Large intestine (tissue), 3 donors: ENCODE results near the gene CSNK1G2. TPM values are rescaled to one million over a fixed set of nuclear protein-coding genes. Genes with fewer than 3 reads are reported as not detected.

ENCODE experiments used
- DNase-seq, 2 donors: peaks; one replicate each; pipeline versions ENCODE4 v3.0.0 to v3.0.0-alpha.2; 2013
- H3K27ac ChIP-seq: one replicate; pipeline ENCODE4 v1.5.1; 2013; ENCODE audit warnings: low read length
- H3K27me3 ChIP-seq: 2 replicates; pipeline ENCODE4 v1.6.1; 2013; ENCODE audit warnings: low read length; ENCODE audit not compliant: control insufficient read depth, insufficient read depth
- H3K36me3 ChIP-seq: 2 replicates; pipeline ENCODE4 v1.6.1; 2013; ENCODE audit warnings: low read length; ENCODE audit not compliant: control insufficient read depth, insufficient read depth
- H3K4me1 ChIP-seq: one replicate; pipeline ENCODE4 v1.6.1; 2013; ENCODE audit warnings: low read length; ENCODE audit not compliant: control insufficient read depth, insufficient read depth
- H3K4me3 ChIP-seq: one replicate; pipeline ENCODE4 v1.5.1; 2013; ENCODE audit warnings: low read length
- H3K9me3 ChIP-seq: one replicate; pipeline ENCODE4 v1.6.1; 2013; ENCODE audit warnings: mild to moderate bottlenecking, low read depth, low read length, moderate library complexity; ENCODE audit not compliant: control insufficient read depth
- WGBS: methylation state at CpG from one replicate; pipeline ENCODE4 v1.1.5; 2013; ENCODE audit warnings: low lambda C conversion rate; ENCODE audit not compliant: insufficient coverage; 5-methylcytosine and 5-hydroxymethylcytosine counted together
- polyA plus RNA-seq: library from polyadenylated mRNA; unstranded; fragments of 120-200 nt; gene quantifications from one replicate; pipeline ENCODE4 v1.2.1, GENCODE V29; 2013

The CSNK1G2 gene
- polyA plus RNA-seq, 1 donor = 56.9 TPM

DNA sequence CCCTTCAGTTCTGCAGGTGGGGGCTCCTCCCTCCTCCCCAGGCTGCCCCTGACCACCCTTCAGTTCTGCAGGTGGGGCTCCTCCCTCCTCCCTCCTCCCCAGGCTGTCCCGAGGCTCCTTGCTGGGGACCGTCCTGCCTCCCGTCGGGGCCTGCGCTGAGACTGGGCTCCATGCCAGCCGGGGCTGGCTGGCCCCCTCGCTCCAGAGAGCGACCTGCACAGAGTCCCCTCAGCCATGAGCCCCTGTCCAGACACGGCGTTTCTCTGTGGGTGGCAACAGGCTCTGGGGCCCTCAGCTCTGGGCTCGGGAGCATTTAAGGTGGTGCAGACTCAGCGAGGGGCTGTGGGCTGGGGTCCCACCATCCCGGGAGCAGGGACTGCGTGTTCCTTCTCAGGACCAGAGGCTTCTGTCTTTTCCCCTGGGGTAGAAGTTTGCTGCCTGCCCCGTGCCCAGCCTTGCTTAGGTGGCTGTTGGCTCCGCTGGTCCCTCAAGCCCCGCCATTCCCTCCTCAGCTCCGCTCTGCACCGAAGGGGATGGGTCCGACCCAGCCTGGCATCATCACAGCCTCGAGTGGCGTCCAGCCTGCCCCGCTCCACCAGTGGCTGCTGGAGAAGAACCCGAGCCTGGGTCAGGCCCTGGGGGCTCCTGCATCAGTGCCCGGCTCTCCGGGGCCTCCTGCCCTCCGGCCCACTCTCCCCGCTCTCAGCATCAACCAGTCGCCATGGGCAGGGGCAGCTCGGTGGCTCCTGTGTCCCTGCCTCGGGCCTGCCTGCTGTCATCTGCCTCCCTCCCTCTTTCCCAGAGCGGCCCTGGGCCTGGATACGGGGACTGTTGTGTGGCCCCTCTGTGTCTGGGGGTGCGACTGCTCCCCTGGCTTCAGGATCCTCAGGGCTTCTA, 27.6 kb downstream of the CSNK1G2 start:
- Histone ChIP-seq H3K9me3 (no peaks in the 10 kb centered on the region), H3K36me3 (peaks cover 28% of the 10 kb centered on the region), H3K4me1 (no peaks in the 10 kb centered on the region), H3K4me3 (no peak overlapping the region), H3K27me3 (no peaks in the 10 kb centered on the region), H3K27ac (no peak overlapping the region)
- WGBS = no CpG with 5 or more reads among the region's 34 CpGs
- no peak for DNase-seq

DNA sequence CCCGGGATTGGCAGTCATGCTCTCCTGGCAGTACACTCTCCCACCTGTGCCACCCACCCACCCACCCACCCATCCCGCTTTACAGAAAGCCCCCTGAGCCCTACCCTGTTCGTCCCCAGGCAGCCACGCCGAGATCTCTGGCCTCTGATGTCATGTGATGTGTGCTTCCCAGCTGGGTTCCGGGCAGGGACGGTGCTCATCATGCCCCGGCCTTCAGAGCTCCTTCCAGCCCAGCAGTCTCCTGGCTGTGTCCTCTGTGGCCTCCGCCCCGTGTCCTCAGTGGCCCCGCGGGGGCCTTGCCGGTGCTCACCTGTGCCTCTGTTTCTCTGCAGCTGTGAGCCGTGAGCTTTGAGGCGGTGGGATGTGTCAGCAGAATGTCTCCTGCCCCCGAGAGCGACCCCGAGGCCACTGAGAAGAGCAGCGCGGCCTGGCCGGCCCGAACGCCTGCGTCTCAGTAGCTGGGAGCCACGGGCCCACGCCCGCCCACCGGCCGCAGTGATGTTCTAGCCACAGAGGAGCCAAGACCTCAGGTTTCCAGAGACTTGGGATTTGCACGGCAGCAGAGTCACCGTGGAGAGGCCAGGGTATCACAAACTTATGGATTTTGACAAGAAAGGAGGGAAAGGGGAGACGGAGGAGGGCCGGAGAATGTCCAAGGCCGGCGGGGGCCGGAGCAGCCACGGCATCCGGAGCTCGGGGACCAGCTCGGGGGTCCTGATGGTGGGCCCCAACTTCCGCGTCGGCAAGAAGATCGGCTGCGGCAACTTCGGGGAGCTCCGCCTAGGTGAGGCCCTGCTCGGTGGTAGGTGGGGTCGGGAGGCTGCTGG, 28.4 kb downstream of the CSNK1G2 start:
- no peak for DNase-seq
- H3K4me1 ChIP-seq = no peaks in the 10 kb centered on the region
- no peak overlapping the region for H3K4me3 ChIP-seq
- H3K9me3 ChIP-seq = peaks cover 1% of the 10 kb centered on the region
- H3K27ac ChIP-seq = no peak overlapping the region
- no peaks in the 10 kb centered on the region for H3K27me3 ChIP-seq
- H3K36me3 ChIP-seq = peaks cover 33% of the 10 kb centered on the region
- no CpG with 5 or more reads among the region's 49 CpGs for WGBS

DNA sequence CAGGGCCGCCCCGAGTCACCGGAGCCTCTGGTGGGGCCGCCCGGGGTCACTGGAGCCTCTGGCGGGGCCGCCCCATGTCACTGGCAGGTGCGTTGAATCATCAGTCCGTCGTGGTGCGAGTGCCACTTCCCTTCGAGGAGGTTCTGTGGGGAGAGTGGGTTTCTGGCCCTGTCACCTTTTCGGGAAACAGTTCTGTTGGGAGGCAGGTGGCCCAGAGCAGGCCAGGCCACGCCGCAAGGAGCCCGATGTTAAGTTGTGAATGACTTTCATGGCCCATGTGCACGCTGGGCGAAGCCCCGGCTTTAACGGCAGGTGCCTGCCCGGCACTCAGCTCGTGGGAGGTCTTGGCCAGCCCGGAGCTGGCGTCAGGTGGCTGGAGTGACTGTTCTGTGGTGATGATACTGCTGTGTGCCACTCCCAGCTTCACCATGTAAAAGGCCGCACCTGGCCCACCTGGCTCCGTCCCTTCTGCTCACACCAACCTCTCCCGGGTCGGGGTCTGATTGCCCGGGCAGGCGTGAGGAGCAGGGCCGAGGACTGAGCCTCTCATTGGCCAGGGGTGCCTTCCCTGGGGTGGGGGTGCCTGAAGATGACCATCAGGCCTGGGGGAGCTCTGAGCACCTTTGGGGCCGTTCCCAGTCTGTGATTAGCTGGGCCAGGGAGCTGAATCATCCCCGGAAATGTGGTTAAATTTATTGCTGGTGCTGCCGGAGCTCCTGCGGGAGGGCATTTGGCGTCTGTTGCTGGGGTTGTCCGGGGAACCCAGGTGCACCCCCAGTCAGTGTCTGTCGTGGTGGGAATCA, 29.2 kb downstream of the CSNK1G2 start:
- Histone ChIP-seq H3K9me3 (peaks cover 3% of the 10 kb centered on the region), H3K4me1 (no peaks in the 10 kb centered on the region), H3K27me3 (no peaks in the 10 kb centered on the region), H3K36me3 (peaks cover 41% of the 10 kb centered on the region), H3K4me3 (no peak overlapping the region), H3K27ac (no peak overlapping the region)
- no peak for DNase-seq
- no CpG with 5 or more reads among the region's 38 CpGs for WGBS

DNA sequence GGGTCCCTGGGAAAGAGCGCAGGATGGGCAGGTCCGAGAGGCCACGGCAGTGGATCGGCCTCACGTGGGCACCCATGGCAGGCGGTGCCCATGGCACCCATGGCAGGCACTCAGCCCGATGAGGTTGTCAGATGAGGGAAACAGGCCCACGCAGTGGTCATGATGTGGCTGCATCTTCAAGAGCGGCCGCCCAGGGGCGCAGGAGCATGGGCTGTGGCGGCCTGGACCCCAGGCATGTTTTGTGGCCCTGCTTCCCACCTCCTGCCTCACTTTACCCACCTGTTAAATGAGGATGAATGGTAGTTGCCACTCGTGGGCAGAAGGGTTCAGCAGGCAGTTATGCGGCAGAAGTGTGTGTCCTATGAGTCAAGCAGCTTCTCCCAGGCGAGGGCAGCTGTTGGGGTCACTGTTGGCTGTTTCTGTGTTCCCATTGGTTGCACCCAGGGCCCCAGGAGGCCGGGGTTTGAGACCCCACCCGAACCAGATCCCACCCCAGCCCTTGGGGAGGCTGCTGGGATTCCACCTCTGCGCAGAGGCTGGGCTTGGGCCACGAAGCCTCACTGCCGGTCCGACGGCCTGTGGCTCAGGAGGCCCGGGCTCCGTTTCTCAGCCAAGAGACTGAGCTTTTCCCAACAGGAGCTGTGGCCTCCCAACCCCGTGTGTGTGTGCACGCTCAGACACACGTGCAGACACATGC, 30.0 kb downstream of the CSNK1G2 start:
- H3K4me3 ChIP-seq = no peak overlapping the region
- H3K27me3 ChIP-seq = no peaks in the 10 kb centered on the region
- WGBS = no CpG with 5 or more reads among the region's 27 CpGs
- no peak for DNase-seq
- peaks cover 6% of the 10 kb centered on the region for H3K9me3 ChIP-seq
- no peaks in the 10 kb centered on the region for H3K4me1 ChIP-seq
- H3K27ac ChIP-seq = no peak overlapping the region
- H3K36me3 ChIP-seq = peaks cover 48% of the 10 kb centered on the region

DNA sequence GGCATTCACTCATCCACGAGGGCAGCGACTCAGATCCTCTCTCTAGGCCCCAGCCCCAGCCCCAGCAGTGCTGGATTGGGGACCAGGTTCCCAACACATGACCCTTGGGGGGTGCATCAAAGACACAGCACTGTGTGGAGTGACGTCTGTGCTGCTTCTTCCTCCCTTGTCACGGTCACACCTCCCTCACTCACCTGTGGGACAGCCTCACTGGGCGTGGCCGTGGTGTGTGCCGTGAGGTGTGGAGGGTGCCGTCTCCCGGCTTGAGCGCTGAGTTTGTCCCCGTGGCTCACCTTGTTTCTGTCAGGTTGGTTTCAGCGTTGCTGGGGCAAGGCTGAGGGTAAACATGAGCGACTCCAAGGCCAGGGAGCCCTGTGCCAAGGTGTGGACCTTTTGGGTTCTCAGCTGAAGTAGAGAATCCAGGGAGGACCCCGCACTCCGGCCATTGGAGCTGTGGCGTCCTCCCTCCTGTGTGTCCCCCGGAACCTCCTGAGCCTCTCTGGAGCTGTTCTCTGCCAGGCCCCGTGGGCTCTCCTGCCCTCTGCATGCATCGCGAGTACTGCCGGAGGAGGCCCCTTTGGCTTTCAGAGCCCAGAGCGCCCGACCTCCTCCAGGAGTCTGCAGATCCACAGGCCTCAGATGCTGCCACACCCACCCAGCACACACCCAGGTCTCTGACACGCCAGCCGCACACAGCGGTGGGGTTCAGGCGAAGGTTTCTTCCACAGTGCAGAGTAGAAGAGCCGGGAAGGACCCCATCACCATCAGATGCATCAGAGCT, 33.6 kb downstream of the CSNK1G2 start:
- Histone ChIP-seq H3K9me3 (peaks cover 15% of the 10 kb centered on the region), H3K36me3 (peaks cover 60% of the 10 kb centered on the region), H3K4me3 (no peak overlapping the region), H3K4me1 (peaks cover 2% of the 10 kb centered on the region), H3K27me3 (no peaks in the 10 kb centered on the region), H3K27ac (no peak overlapping the region)
- no peak for DNase-seq
- no CpG with 5 or more reads among the region's 28 CpGs for whole genome bisulfite sequencing

DNA sequence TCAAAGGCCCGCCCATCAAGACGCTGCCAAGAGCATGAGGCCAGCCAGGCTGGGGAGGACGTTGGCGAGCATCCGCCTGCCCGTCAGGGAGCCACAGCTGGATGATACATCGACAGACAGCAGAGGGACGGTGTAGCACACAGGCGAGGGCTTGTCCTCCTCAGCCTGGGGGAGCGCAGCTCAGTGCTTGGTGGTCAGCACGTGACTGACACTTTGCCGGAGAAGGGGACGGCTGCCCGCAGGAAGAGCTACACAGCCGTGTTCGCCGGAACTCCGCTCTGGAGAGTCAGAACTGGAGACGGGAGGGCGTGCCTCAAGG, 34.1 kb downstream of the CSNK1G2 start:
- no peaks in the 10 kb centered on the region for H3K27me3 ChIP-seq
- no peak overlapping the region for H3K27ac ChIP-seq
- peaks cover 61% of the 10 kb centered on the region for H3K36me3 ChIP-seq
- no peak for DNase-seq
- H3K4me1 ChIP-seq = peaks cover 8% of the 10 kb centered on the region
- peaks cover 17% of the 10 kb centered on the region for H3K9me3 ChIP-seq
- H3K4me3 ChIP-seq = no peak overlapping the region
- 60% methylated on average over 1 of the region's 20 CpGs for WGBS

DNA sequence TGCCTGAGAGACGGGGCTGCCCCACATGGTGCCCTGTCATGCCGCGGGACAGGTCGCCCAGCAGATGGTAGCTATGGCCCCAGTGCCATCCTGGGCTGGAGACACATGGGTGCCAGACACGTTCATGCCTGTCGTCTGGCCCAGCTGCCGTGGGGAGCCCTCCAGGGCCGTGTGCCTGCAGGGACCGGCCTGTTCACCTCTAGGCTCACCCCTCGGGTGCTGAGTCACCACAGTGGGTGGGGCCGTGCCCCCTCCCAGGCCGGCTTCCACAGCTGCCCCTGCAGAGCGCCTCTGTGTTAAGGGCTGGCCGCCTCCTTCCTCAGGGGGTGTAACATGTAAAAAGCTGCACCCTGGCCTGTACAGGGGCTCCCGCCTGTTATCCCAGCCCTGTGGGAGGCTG, 36.1 kb downstream of the CSNK1G2 start:
- H3K36me3 ChIP-seq = peaks cover 58% of the 10 kb centered on the region
- H3K4me3 ChIP-seq = no peak overlapping the region
- H3K27me3 ChIP-seq = no peaks in the 10 kb centered on the region
- peaks cover 21% of the 10 kb centered on the region for H3K9me3 ChIP-seq
- no peak for DNase-seq
- 100% methylated on average over 1 of the region's 15 CpGs for WGBS
- no peak overlapping the region for H3K27ac ChIP-seq
- H3K4me1 ChIP-seq = peaks cover 17% of the 10 kb centered on the region

DNA sequence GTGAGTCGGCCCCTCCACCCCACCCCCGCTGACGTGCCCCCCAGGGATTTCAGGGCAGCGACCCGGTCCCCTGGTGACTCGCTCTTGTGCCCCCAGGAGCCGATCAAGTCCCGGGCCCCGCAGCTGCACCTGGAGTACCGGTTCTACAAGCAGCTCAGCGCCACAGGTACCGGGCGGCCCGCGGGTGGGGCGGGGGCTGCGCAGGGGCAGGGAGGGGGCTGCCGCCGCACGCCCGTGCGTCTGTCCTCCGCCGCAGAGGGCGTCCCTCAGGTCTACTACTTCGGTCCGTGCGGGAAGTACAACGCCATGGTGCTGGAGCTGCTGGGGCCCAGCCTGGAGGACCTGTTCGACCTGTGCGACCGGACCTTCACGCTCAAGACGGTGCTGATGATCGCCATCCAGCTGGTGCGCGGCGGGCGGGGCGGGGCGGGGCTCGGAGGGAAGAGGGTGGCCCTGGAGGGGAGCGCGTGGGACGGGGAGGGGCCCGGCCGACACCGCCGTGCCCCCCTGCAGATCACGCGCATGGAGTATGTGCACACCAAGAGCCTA, 37.4 kb downstream of the CSNK1G2 start:
- Histone ChIP-seq H3K27ac (no peak overlapping the region), H3K9me3 (peaks cover 21% of the 10 kb centered on the region), H3K4me3 (no peak overlapping the region), H3K4me1 (peaks cover 17% of the 10 kb centered on the region), H3K27me3 (no peaks in the 10 kb centered on the region), H3K36me3 (peaks cover 62% of the 10 kb centered on the region)
- DNase-seq = no peak
- no CpG with 5 or more reads among the region's 51 CpGs for WGBS

DNA sequence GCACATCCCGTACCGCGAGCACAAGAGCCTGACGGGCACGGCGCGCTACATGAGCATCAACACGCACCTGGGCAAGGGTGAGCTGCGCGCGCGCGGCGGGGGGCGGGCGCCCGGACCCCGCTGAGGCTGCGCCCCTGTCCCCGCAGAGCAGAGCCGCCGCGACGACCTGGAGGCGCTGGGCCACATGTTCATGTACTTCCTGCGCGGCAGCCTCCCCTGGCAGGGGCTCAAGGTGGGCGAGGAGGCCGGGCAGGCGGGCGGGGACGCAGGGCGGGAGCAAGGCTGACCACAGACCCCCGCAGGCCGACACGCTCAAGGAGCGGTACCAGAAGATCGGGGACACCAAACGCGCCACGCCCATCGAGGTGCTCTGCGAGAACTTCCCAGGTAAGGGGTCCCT, 38.0 kb downstream of the CSNK1G2 start:
- Histone ChIP-seq H3K4me1 (peaks cover 17% of the 10 kb centered on the region), H3K36me3 (peaks cover 60% of the 10 kb centered on the region), H3K9me3 (peaks cover 21% of the 10 kb centered on the region), H3K4me3 (no peak overlapping the region), H3K27ac (no peak overlapping the region), H3K27me3 (no peaks in the 10 kb centered on the region)
- no CpG with 5 or more reads among the region's 43 CpGs for WGBS
- DNase-seq = no peak
